Smooth muscle cell (in vitro differentiated cells): Measurements from ENCODE around the gene MRPS10. TPM values are rescaled to one million over a fixed set of nuclear protein-coding genes. Genes with fewer than 3 reads are reported as not detected.

Source experiments
- DNase-seq: peaks from one replicate; lab custom pipeline; 2025; ENCODE audit not compliant: unreplicated experiment; lab: John Stamatoyannopoulos, UW
- H2AFZ ChIP-seq: fragments of 200-600 bp; sonication (generic); 2 replicates; pipeline ENCODE4 v1.6.0; 2016; ENCODE audit warnings: antibody characterized with exemption, low read depth, mild to moderate bottlenecking
- H3F3A ChIP-seq: fragments of 200-600 bp; sonication (generic); 2 replicates; pipeline ENCODE4 v1.6.0; 2017; ENCODE audit warnings: antibody characterized with exemption, low read depth
- H3K27ac ChIP-seq: fragments of 200-600 bp; sonication (generic); 2 replicates; pipeline ENCODE4 v1.5.1; 2016; ENCODE audit warnings: low read depth, mild to moderate bottlenecking
- H3K27me3 ChIP-seq: fragments of 200-600 bp; sonication (generic); 2 replicates; pipeline ENCODE4 v1.6.1; 2016; ENCODE audit warnings: low read depth, mild to moderate bottlenecking
- H3K36me3 ChIP-seq: fragments of 200-600 bp; sonication (generic); 2 replicates; pipeline ENCODE4 v1.5.1; 2016; ENCODE audit warnings: low read depth
- H3K4me1 ChIP-seq: fragments of 200-600 bp; sonication (generic); 2 replicates; pipeline ENCODE4 v1.5.1; 2016; ENCODE audit warnings: low read depth
- H3K4me2 ChIP-seq: fragments of 200-600 bp; sonication (generic); 2 replicates; pipeline ENCODE4 v1.6.0; 2016; ENCODE audit warnings: mild to moderate bottlenecking
- H3K4me3 ChIP-seq: fragments of 200-600 bp; sonication (generic); 2 replicates; pipeline ENCODE4 v1.5.1; 2016; ENCODE audit warnings: mild to moderate bottlenecking
- H3K79me2 ChIP-seq: fragments of 200-600 bp; sonication (generic); 2 replicates; pipeline ENCODE4 v1.6.0; 2016; ENCODE audit warnings: low read depth, mild to moderate bottlenecking
- H3K9ac ChIP-seq: fragments of 200-600 bp; sonication (generic); 2 replicates; pipeline ENCODE4 v1.6.0; 2016; ENCODE audit warnings: low read depth
- H3K9me3 ChIP-seq: fragments of 200-600 bp; sonication (generic); replicated peaks from 2 replicates; pipeline ENCODE4 v1.5.1; 2016; ENCODE audit warnings: low read depth
- H4K20me1 ChIP-seq: fragments of 200-600 bp; sonication (generic); 2 replicates; pipeline ENCODE4 v1.6.0; 2016; ENCODE audit warnings: low read depth
- CTCF ChIP-seq: fragments of 200-600 bp; sonication (generic); IDR thresholded peaks from 2 replicates; pipeline ENCODE4 v1.5.1; 2017; ENCODE audit warnings: borderline replicate concordance, mild to moderate bottlenecking, antibody characterized with exemption; ENCODE audit not compliant: insufficient read depth, poor library complexity, severe bottlenecking
- WGBS: methylation state at CpG from one replicate; pipeline ENCODE4 v1.1.7; 2016; ENCODE audit warnings: low lambda C conversion rate; 5-methylcytosine and 5-hydroxymethylcytosine counted together
- polyA plus RNA-seq: library from polyadenylated mRNA; unstranded; fragments of >200 nt; fragmentation: Nextera tagmentation; extraction: Ambion mirVana; gene quantifications from 2 replicates; pipeline ENCODE4 v1.2.1, GENCODE V29; 2016
- total RNA-seq: library from RNA; depleted of rRNA; stranded (reverse); fragments of >200 nt; gene quantifications from 2 replicates; pipeline ENCODE4 v1.2.3, GENCODE V29; 2014

Gene MRPS10
- total and polyA plus RNA-seq, 2 experiments from 2014 or later: 41.1 to 47.8 TPM

- no peak overlapping the region for H2AFZ ChIP-seq
- H3K36me3 ChIP-seq: no peaks in the 10 kb centered on the region
- H3K9me3 ChIP-seq: no peaks in the 10 kb centered on the region
- H3K4me1 ChIP-seq: no peaks in the 10 kb centered on the region
- 85% methylated on average over 10 of the region's 10 CpGs for WGBS
- no peaks in the 10 kb centered on the region for H3K79me2 ChIP-seq
- H3K4me3 ChIP-seq: no peak overlapping the region
- no peaks in the 10 kb centered on the region for H3K27me3 ChIP-seq
- DNase-seq: no peak
- no peak overlapping the region for H3K27ac ChIP-seq
- H3F3A ChIP-seq: no peaks in the 10 kb centered on the region
- no peak overlapping the region for H3K9ac ChIP-seq
- no peak for TF ChIP-seq CTCF
- H3K4me2 ChIP-seq: no peak overlapping the region
- no peaks in the 10 kb centered on the region for H4K20me1 ChIP-seq
Measured at GRCh38 chr6:42259841-42260395, 42.3 kb upstream of the MRPS10 start.

GRCh38 chr6:42259286-42259685 is 41.6 kb upstream of the MRPS10 start:
- H3K9me3 ChIP-seq: no peaks in the 10 kb centered on the region
- no peak overlapping the region for H3K9ac ChIP-seq
- no peaks in the 10 kb centered on the region for H3K27me3 ChIP-seq
- DNase-seq: no peak
- no peak overlapping the region for H3K27ac ChIP-seq
- 90% methylated on average over 27 of the region's 31 CpGs for WGBS
- TF ChIP-seq CTCF: no peak
- no peak overlapping the region for H3K4me2 ChIP-seq
- H4K20me1 ChIP-seq: no peaks in the 10 kb centered on the region
- no peak overlapping the region for H3K4me3 ChIP-seq
- H2AFZ ChIP-seq: no peak overlapping the region
- H3K79me2 ChIP-seq: no peaks in the 10 kb centered on the region
- no peaks in the 10 kb centered on the region for H3K36me3 ChIP-seq
- no peaks in the 10 kb centered on the region for H3F3A ChIP-seq
- H3K4me1 ChIP-seq: no peaks in the 10 kb centered on the region

GRCh38 chr6:42257614-42258013 is 40.0 kb upstream of the MRPS10 start:
- H3K4me3 ChIP-seq: no peak overlapping the region
- no peaks in the 10 kb centered on the region for H3F3A ChIP-seq
- no peaks in the 10 kb centered on the region for H3K27me3 ChIP-seq
- H3K4me2 ChIP-seq: no peak overlapping the region
- H3K9ac ChIP-seq: no peak overlapping the region
- H3K79me2 ChIP-seq: no peaks in the 10 kb centered on the region
- no peaks in the 10 kb centered on the region for H3K36me3 ChIP-seq
- WGBS: 64% methylated on average over 3 of the region's 3 CpGs
- no peak overlapping the region for H2AFZ ChIP-seq
- DNase-seq: no peak
- H4K20me1 ChIP-seq: no peaks in the 10 kb centered on the region
- TF ChIP-seq CTCF: no peak
- H3K9me3 ChIP-seq: no peaks in the 10 kb centered on the region
- H3K4me1 ChIP-seq: no peaks in the 10 kb centered on the region
- H3K27ac ChIP-seq: no peak overlapping the region

GRCh38 chr6:42257063-42257462 is 39.4 kb upstream of the MRPS10 start:
- Histone ChIP-seq H3K27ac (no peak overlapping the region), H2AFZ (no peak overlapping the region), H3K27me3 (no peaks in the 10 kb centered on the region), H4K20me1 (no peaks in the 10 kb centered on the region), H3K9me3 (no peaks in the 10 kb centered on the region), H3K79me2 (no peaks in the 10 kb centered on the region), H3K4me1 (no peaks in the 10 kb centered on the region), H3K36me3 (no peaks in the 10 kb centered on the region), H3F3A (no peaks in the 10 kb centered on the region), H3K4me3 (no peak overlapping the region), H3K4me2 (no peak overlapping the region), H3K9ac (no peak overlapping the region)
- WGBS: 59% methylated on average over 3 of the region's 3 CpGs
- TF ChIP-seq CTCF: no peak
- no peak for DNase-seq
